IMR-90 (cell line): ENCODE measurements around the gene R3HDM4. TPM values are rescaled to one million over a fixed set of nuclear protein-coding genes. Genes with fewer than 3 reads are reported as not detected.

Source experiments
- ATAC-seq: fragments of 200-7000 bp; cut with Tn5 transposase; 2 replicates; pipeline ENCODE4 v1.9.1; 2020; ENCODE audit warnings: low read depth, mild to moderate bottlenecking, moderate library complexity
- BruUV-seq: library from RNA; stranded (reverse); fragments of 400-500 nt; replicated peaks from 2 replicates; lab custom pipeline; 2021; lab: Mats Ljungman, UMichigan
- CTCF ChIA-PET: fragments of 300-600 bp; formaldehyde crosslinking; extraction: SDS; loops from one replicate; lab custom pipeline; 2021; ENCODE audit warnings: antibody characterized with exemption; lab: Yijun Ruan, JAX
- POLR2A ChIA-PET: fragments of 300-600 bp; sonication (Branson Sonifier 250); formaldehyde crosslinking; loops from one replicate; lab custom pipeline; 2022; ENCODE audit warnings: antibody characterized with exemption; ENCODE audit not compliant: unreplicated experiment; lab: Charles Lee
- DNase-seq: peaks from one replicate; pipeline ENCODE4 v3.0.0; 2013
- H2AFZ ChIP-seq: replicated peaks from 2 replicates; pipeline ENCODE3; 2013; ENCODE audit warnings: low read length, mild to moderate bottlenecking; ENCODE audit not compliant: poor library complexity
- H2AK5ac ChIP-seq: 2 replicates; pipeline ENCODE4 v1.6.1; 2013; ENCODE audit warnings: low read depth, low read length, inconsistent platforms
- H2AK9ac ChIP-seq: replicated peaks from 2 replicates; pipeline ENCODE3; 2013; ENCODE audit warnings: mild to moderate bottlenecking, low read depth, low read length, moderate library complexity; ENCODE audit not compliant: poor library complexity
- H2BK120ac ChIP-seq: 2 replicates; pipeline ENCODE4 v1.6.1; 2013; ENCODE audit warnings: low read depth, low read length, inconsistent platforms
- H2BK15ac ChIP-seq: 3 replicates; pipeline ENCODE4 v1.6.1; 2013; ENCODE audit warnings: low read depth, low read length, inconsistent platforms
- H2BK20ac ChIP-seq: 2 replicates; pipeline ENCODE4 v1.6.1; 2013; ENCODE audit warnings: low read depth, mild to moderate bottlenecking, inconsistent platforms, low read length, moderate library complexity
- H2BK5ac ChIP-seq: 2 replicates; pipeline ENCODE4 v1.6.1; 2013; ENCODE audit warnings: mild to moderate bottlenecking, low read depth, low read length, inconsistent platforms; ENCODE audit not compliant: poor library complexity, severe bottlenecking
- H3K14ac ChIP-seq: replicated peaks from 2 replicates; pipeline ENCODE4 v1.6.1; 2013; ENCODE audit warnings: low read depth, low read length, inconsistent platforms
- H3K18ac ChIP-seq: 2 replicates; pipeline ENCODE4 v1.6.1; 2013; ENCODE audit warnings: low read depth, low read length, control low read depth
- H3K23ac ChIP-seq: 2 replicates; pipeline ENCODE4 v1.6.1; 2013; ENCODE audit warnings: low read depth, low read length, inconsistent platforms
- H3K27ac ChIP-seq: 2 replicates; pipeline ENCODE4 v1.5.1; 2013; ENCODE audit warnings: mild to moderate bottlenecking, control low read depth, low read length; ENCODE audit not compliant: insufficient read depth
- H3K27me3 ChIP-seq: 2 replicates; pipeline ENCODE4 v1.6.1; 2013; ENCODE audit warnings: low read length; ENCODE audit not compliant: control insufficient read depth, insufficient read depth
- H3K36me3 ChIP-seq: 2 replicates; pipeline ENCODE4 v1.6.1; 2013; ENCODE audit warnings: low read length, mixed read lengths; ENCODE audit not compliant: control insufficient read depth, insufficient read depth
- H3K4ac ChIP-seq: 2 replicates; pipeline ENCODE4 v1.6.1; 2013; ENCODE audit warnings: low read depth, low read length, inconsistent platforms
- H3K4me1 ChIP-seq: 2 replicates; pipeline ENCODE4 v1.6.1; 2013; ENCODE audit warnings: low read length, mixed read lengths; ENCODE audit not compliant: control insufficient read depth, insufficient read depth
- H3K4me2 ChIP-seq: 2 replicates; pipeline ENCODE4 v1.6.1; 2013; ENCODE audit warnings: low read depth, mild to moderate bottlenecking, control low read depth, low read length, moderate library complexity
- H3K4me3 ChIP-seq: 2 replicates; pipeline ENCODE4 v1.5.1; 2013; ENCODE audit warnings: low read depth, mild to moderate bottlenecking, control low read depth, low read length, moderate library complexity; ENCODE audit not compliant: insufficient read depth
- H3K56ac ChIP-seq: 2 replicates; pipeline ENCODE4 v1.6.1; 2013; ENCODE audit warnings: low read length, inconsistent platforms; ENCODE audit not compliant: insufficient read depth; ENCODE audit errors: extremely low read depth
- H3K79me1 ChIP-seq, 2 experiments: 2 replicates each; pipeline ENCODE4 v1.6.1; 2013; ENCODE audit warnings: low read length in 2 of 2, inconsistent platforms in 1 of 2, low read depth in 1 of 2
- H3K9ac ChIP-seq: 2 replicates; pipeline ENCODE4 v1.6.1; 2013; ENCODE audit warnings: low read depth, low read length, control low read depth
- H3K9me1 ChIP-seq: 2 replicates; pipeline ENCODE4 v1.6.1; 2013; ENCODE audit warnings: low read length, inconsistent platforms; ENCODE audit not compliant: insufficient read depth
- H3K9me3 ChIP-seq: 2 replicates; pipeline ENCODE4 v1.6.1; 2013; ENCODE audit warnings: low read length; ENCODE audit not compliant: control insufficient read depth, insufficient read depth
- H4K20me1 ChIP-seq: 2 replicates; pipeline ENCODE4 v1.6.1; 2013; ENCODE audit warnings: low read length, inconsistent platforms; ENCODE audit not compliant: insufficient read depth
- H4K5ac ChIP-seq: 2 replicates; pipeline ENCODE4 v1.6.1; 2013; ENCODE audit warnings: mild to moderate bottlenecking, low read depth, low read length, control low read depth
- H4K8ac ChIP-seq, 2 experiments: 2 replicates each; pipeline ENCODE4 v1.6.1; 2013; ENCODE audit warnings: low read depth in 2 of 2, low read length in 2 of 2, control low read depth in 1 of 2, inconsistent platforms in 1 of 2
- H4K91ac ChIP-seq: 2 replicates; pipeline ENCODE4 v1.6.1; 2013; ENCODE audit warnings: low read depth, low read length, inconsistent platforms; ENCODE audit not compliant: insufficient read depth
- BHLHE40 ChIP-seq: fragments of 150-350 bp; IDR thresholded peaks from 2 replicates; pipeline ENCODE4 v1.6.1; 2016; ENCODE audit warnings: mild to moderate bottlenecking, low read depth, low read length
- CEBPB ChIP-seq: IDR thresholded peaks from 2 replicates; pipeline ENCODE4 v1.6.1; 2012; ENCODE audit warnings: low read depth, low read length, improper control_type of control experiment
- CHD1 ChIP-seq: IDR thresholded peaks from 2 replicates; pipeline ENCODE4 v1.6.1; 2012; ENCODE audit warnings: low read depth, low read length, improper control_type of control experiment
- FOS ChIP-seq: fragments of 150-350 bp; IDR thresholded peaks from 2 replicates; pipeline ENCODE4 v1.6.1; 2016; ENCODE audit warnings: low read depth, low read length
- MAFK ChIP-seq: IDR thresholded peaks from 2 replicates; pipeline ENCODE4 v1.6.1; 2012; ENCODE audit warnings: low read depth, low read length, improper control_type of control experiment
- MXI1 ChIP-seq: IDR thresholded peaks from 2 replicates; pipeline ENCODE4 v1.6.1; 2012; ENCODE audit warnings: low read depth, mild to moderate bottlenecking, low read length, moderate library complexity, borderline replicate concordance
- NFE2L2 ChIP-seq: fragments of 150-350 bp; IDR thresholded peaks from 2 replicates; pipeline ENCODE4 v1.6.1; 2016; ENCODE audit warnings: low read depth, mild to moderate bottlenecking, low read length
- RCOR1 ChIP-seq: IDR thresholded peaks from 2 replicates; pipeline ENCODE4 v1.6.1; 2012; ENCODE audit warnings: mild to moderate bottlenecking, low read length, improper control_type of control experiment; ENCODE audit not compliant: insufficient replicate concordance
- WGBS, 2 experiments: methylation state at CpG; one replicate each; pipeline versions ENCODE4 v1.1.5 to v1.1.7; 2013; ENCODE audit warnings: missing lambda C conversion rate in 2 of 2; ENCODE audit not compliant: insufficient read length in 1 of 2; ENCODE audit errors: extremely low coverage in 2 of 2; 5-methylcytosine and 5-hydroxymethylcytosine counted together
- dilution Hi-C: fragments of 300-500 bp; cut with HindIII; formaldehyde crosslinking; loops from one replicate; pipeline ENCODE4 v1.14.3; 2018; ENCODE audit warnings: low sequenced_read_pairs; ENCODE audit not compliant: unreplicated experiment
- in situ Hi-C: fragments of 300-500 bp; cut with MboI; formaldehyde crosslinking; loops from 3 replicates; pipeline ENCODE4 v1.14.3; 2019; ENCODE audit warnings: low sequenced_read_pairs, inconsistent platforms, mixed read lengths
- intact Hi-C: fragments of 100-400 bp; cut with micrococcal nuclease; formaldehyde crosslinking; loops from 2 replicates; pipeline ENCODE4 v1.10.0; 2022
- polyA plus RNA-seq, 3 experiments: library from polyadenylated mRNA; depleted of rRNA; stranded (reverse); fragments of >200 nt; gene quantifications; 2 replicates each; pipeline ENCODE4 v1.2.3, GENCODE V29; 2012; ENCODE audit warnings: low replicate concordance in 1 of 3
- total RNA-seq: library from RNA; depleted of rRNA; stranded (reverse); fragments of >200 nt; gene quantifications from 2 replicates; pipeline ENCODE4 v1.2.3, GENCODE V29; 2012
- TF ChIP-seq, protein P1 (sequence below): fragments of 150-350 bp; IDR thresholded peaks from 2 replicates; pipeline ENCODE4 v1.6.1; 2016; ENCODE audit warnings: low read depth, mild to moderate bottlenecking, low read length, moderate library complexity, borderline replicate concordance

The R3HDM4 gene
- total and polyA plus RNA-seq, 2 of the 4 experiments (the other 2 are of a cell fraction): 9.0 to 51.5 TPM

DNA sequence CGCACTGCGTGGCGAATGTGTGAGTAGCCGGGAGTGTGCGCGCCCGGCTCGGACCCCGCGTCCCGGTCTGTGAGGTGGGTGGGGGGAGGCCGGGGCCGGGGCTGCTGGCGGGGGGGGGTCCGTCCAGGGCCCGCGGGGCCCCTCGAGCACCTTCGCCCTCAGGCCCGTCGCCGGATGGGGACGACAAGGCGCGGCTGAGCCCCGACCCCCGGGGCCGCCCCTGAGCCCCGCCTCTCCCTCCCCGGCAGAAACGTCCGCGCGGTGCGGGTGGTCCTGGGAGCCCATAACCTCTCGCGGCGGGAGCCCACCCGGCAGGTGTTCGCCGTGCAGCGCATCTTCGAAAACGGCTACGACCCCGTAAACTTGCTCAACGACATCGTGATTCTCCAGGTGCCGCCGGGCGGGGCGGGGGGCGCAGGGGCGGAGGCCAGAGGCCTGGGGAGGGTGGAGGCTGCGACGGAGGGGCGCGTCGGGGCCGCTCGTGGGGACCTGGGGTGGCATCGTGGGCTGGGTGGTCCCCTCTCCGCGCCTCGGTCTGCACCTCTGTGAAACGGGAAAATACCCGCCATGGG lies 59.9 kb downstream of the R3HDM4 start:
- H3K4ac ChIP-seq: no peak overlapping the region
- WGBS, 2 experiments: 22% methylated on average over 17 of the region's 67 CpGs; no CpG with 5 or more reads in 1 of the 2 experiments
- H3K9ac ChIP-seq: no peak overlapping the region
- in situ Hi-C loops: no loop called here
- H4K5ac ChIP-seq: no peak overlapping the region
- BruUV-seq: no TSS peak
- H2BK20ac ChIP-seq: no peak overlapping the region
- DNase-seq (no peak), ATAC-seq (no peak)
- H3K56ac ChIP-seq: no peak overlapping the region
- H3K9me1 ChIP-seq: no peaks in the 10 kb centered on the region
- CTCF ChIA-PET: no interaction called here
- H3K4me1 ChIP-seq: peaks cover 6% of the 10 kb centered on the region
- no peak overlapping the region for H2AK9ac ChIP-seq
- H3K36me3 ChIP-seq: no peaks in the 10 kb centered on the region
- H4K8ac ChIP-seq: no peak overlapping the region
- no peak for TF ChIP-seq FOS
- TF ChIP-seq, protein P1, sequence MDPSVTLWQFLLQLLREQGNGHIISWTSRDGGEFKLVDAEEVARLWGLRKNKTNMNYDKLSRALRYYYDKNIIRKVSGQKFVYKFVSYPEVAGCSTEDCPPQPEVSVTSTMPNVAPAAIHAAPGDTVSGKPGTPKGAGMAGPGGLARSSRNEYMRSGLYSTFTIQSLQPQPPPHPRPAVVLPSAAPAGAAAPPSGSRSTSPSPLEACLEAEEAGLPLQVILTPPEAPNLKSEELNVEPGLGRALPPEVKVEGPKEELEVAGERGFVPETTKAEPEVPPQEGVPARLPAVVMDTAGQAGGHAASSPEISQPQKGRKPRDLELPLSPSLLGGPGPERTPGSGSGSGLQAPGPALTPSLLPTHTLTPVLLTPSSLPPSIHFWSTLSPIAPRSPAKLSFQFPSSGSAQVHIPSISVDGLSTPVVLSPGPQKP: no peak
- no peak for TF ChIP-seq CHD1
- no peak for TF ChIP-seq CEBPB
- TF ChIP-seq MXI1: no peak
- TF ChIP-seq BHLHE40: no peak
- no peak for TF ChIP-seq MAFK
- no peak for TF ChIP-seq NFE2L2
- no peak for TF ChIP-seq RCOR1
- dilution Hi-C loops: no loop called here
- H2BK120ac ChIP-seq: no peak overlapping the region
- no peaks in the 10 kb centered on the region for H4K20me1 ChIP-seq
- intact Hi-C loops: no loop called here
- no peak overlapping the region for H3K18ac ChIP-seq
- no peak overlapping the region for H4K91ac ChIP-seq
- no peak overlapping the region for H3K23ac ChIP-seq
- no peak overlapping the region for H3K4me3 ChIP-seq
- no peak overlapping the region for H2BK5ac ChIP-seq
- H3K9me3 ChIP-seq: no peaks in the 10 kb centered on the region
- no peak overlapping the region for H2AK5ac ChIP-seq
- no peaks in the 10 kb centered on the region for H3K79me1 ChIP-seq
- no peak overlapping the region for H2AFZ ChIP-seq
- no peak overlapping the region for H2BK15ac ChIP-seq
- H3K4me2 ChIP-seq: no peak overlapping the region
- no peak overlapping the region for H3K27ac ChIP-seq
- H3K27me3 ChIP-seq: peaks cover 2% of the 10 kb centered on the region; the same call in 1 of the 2 replicates
- POLR2A ChIA-PET: no interaction called here
- H3K14ac ChIP-seq: no peak overlapping the region
